ENCODE measurements around the gene PTBP3.
"Not testable (repeated sequence)": the region's sequence is repeated elsewhere in the genome, so short reads cannot be mapped to it uniquely, and the experiment has no call there.

Gene PTBP3

GRCh38 chr9:112366591-112366990 lies 33.2 kb upstream of the PTBP3 start:
- Histone ChIP-seq H3K4me1 (ENCODE audit: control insufficient read depth, insufficient read depth, low read length) (no peaks in the 10 kb centered on the region), H3K9me3 (ENCODE audit: control insufficient read depth, insufficient read depth, low read depth, low read length) (no peaks in the 10 kb centered on the region), H3K4me3 (ENCODE audit: low read depth, low read length) (no peak overlapping the region), H3K27ac (ENCODE audit: extremely low read depth, low read depth, low read length) (no peak overlapping the region), H3K36me3 (ENCODE audit: control insufficient read depth in 2 of 2, insufficient read depth in 1 of 2, low read length in 2 of 2) (no peaks in the 10 kb centered on the region)
- ChIA-PET POLR2A (interaction anchor here (1.0 to 1.9 kb wide), 2 partner anchors 12 to 293 kb away, joined by 3 to 12 read pairs; partner anchors contain the start of gene HSDL2), CTCF (interaction anchor here (0.6 to 2.0 kb wide), 6 partner anchors 13 to 1190 kb away, joined by 3 to 10 read pairs (median 4); partner anchors contain the start of gene INIP)
- no peak for TF ChIP-seq ZBTB8A (tag by site-specific recombination; IDR thresholded peaks at IDR 0.05)
- no peak for TF ChIP-seq ZNF621 (tag by site-specific recombination; IDR thresholded peaks at IDR 0.05)
- TF ChIP-seq ZNF585B (tag by site-specific recombination; IDR thresholded peaks at IDR 0.05), result 0 out of 2 replicates have a peak, but pooled peaks have one; percentile 2

- CTCF ChIA-PET, result interaction anchor here (0.7 kb wide), 1 partner anchor 267 kb away, joined by 4 read pairs; no protein-coding TSS in a partner anchor
Measured at GRCh38 chr9:112365257-112365656, 31.8 kb upstream of the PTBP3 start.

GRCh38 chr9:112364761-112365160 lies 31.3 kb upstream of the PTBP3 start:
- TF ChIP-seq ZNF341 (tag by site-specific recombination; IDR thresholded peaks at IDR 0.05; ENCODE audit: low read depth) (no peak), ZBTB1 (tag by site-specific recombination; IDR thresholded peaks at IDR 0.05) (no peak), ZNF623 (tag by site-specific recombination; IDR thresholded peaks at IDR 0.05) (no peak), ZSCAN5A (tag by site-specific recombination; IDR thresholded peaks at IDR 0.05) (no peak), ZNF350 (tag by site-specific recombination; IDR thresholded peaks at IDR 0.05) (no peak), SCRT1 (tag by site-specific recombination; IDR thresholded peaks at IDR 0.05; ENCODE audit: borderline replicate concordance) (no peak), ZNF560 (tag by site-specific recombination; IDR thresholded peaks at IDR 0.05; ENCODE audit: borderline replicate concordance) (no peak), ZNF324 (tag by site-specific recombination; IDR thresholded peaks at IDR 0.05) (no peak), ZNF23 (tag by site-specific recombination; IDR thresholded peaks at IDR 0.05; ENCODE audit: borderline replicate concordance) (no peak), ZNF266 (tag by site-specific recombination; IDR thresholded peaks at IDR 0.05; ENCODE audit: low read depth) (no peak), ZNF280C (tag by site-specific recombination; IDR thresholded peaks at IDR 0.05) (no peak), ZNF571 (tag by site-specific recombination; IDR thresholded peaks at IDR 0.05) (no peak), ZNF488 (tag by site-specific recombination; IDR thresholded peaks at IDR 0.05) (no peak), ZNF514 (tag by site-specific recombination; IDR thresholded peaks at IDR 0.05) (no peak), ZNF391 (tag by site-specific recombination; IDR thresholded peaks at IDR 0.05; ENCODE audit: borderline replicate concordance, low read depth) (no peak), ZNF701 (tag by site-specific recombination; IDR thresholded peaks at IDR 0.05) (no peak), ZNF513 (tag by site-specific recombination; IDR thresholded peaks at IDR 0.05) (no peak)
- Histone ChIP-seq H3K4me3 (ENCODE audit: low read depth, low read length) (no peak overlapping the region), H3K4me1 (ENCODE audit: control insufficient read depth, insufficient read depth, low read length) (no peaks in the 10 kb centered on the region), H3K9me3 (ENCODE audit: control insufficient read depth, insufficient read depth, low read depth, low read length) (no peaks in the 10 kb centered on the region), H3K27ac (ENCODE audit: extremely low read depth, low read depth, low read length) (no peak overlapping the region), H3K36me3 (ENCODE audit: control insufficient read depth in 2 of 2, insufficient read depth in 1 of 2, low read length in 2 of 2) (no peaks in the 10 kb centered on the region)
- ChIA-PET POLR2A (no interaction called here), CTCF (interaction anchor here (0.6 to 0.7 kb wide), 3 partner anchors 253 to 459 kb away, joined by 3 to 4 read pairs (median 3); no protein-coding TSS in a partner anchor)

More at GRCh38 chr9:112365257-112365656, 31.8 kb upstream of the PTBP3 start:
- TF ChIP-seq SETDB1 (IDR thresholded peaks at IDR 0.05; ENCODE audit: insufficient read length, low read length), result peak; percentile 58
- H3K4me1 ChIP-seq (ENCODE audit: control insufficient read depth, insufficient read depth, low read length); H3K36me3 ChIP-seq (ENCODE audit: control insufficient read depth in 2 of 2, insufficient read depth in 1 of 2, low read length in 2 of 2); H3K4me3 ChIP-seq (ENCODE audit: low read depth, low read length); H3K9me3 ChIP-seq (ENCODE audit: control insufficient read depth, insufficient read depth, low read depth, low read length); H3K27ac ChIP-seq (ENCODE audit: extremely low read depth, low read depth, low read length); POLR2A ChIA-PET: not testable (repeated sequence)
